ENCODE results near the gene GRK2. TPM values are rescaled to one million over a fixed set of nuclear protein-coding genes. Genes with fewer than 3 reads are reported as not detected.

The GRK2 gene
- total RNA-seq, 4 donors from 2014 or later: 39.8 to 72.5 (median 47.8) TPM

DNA sequence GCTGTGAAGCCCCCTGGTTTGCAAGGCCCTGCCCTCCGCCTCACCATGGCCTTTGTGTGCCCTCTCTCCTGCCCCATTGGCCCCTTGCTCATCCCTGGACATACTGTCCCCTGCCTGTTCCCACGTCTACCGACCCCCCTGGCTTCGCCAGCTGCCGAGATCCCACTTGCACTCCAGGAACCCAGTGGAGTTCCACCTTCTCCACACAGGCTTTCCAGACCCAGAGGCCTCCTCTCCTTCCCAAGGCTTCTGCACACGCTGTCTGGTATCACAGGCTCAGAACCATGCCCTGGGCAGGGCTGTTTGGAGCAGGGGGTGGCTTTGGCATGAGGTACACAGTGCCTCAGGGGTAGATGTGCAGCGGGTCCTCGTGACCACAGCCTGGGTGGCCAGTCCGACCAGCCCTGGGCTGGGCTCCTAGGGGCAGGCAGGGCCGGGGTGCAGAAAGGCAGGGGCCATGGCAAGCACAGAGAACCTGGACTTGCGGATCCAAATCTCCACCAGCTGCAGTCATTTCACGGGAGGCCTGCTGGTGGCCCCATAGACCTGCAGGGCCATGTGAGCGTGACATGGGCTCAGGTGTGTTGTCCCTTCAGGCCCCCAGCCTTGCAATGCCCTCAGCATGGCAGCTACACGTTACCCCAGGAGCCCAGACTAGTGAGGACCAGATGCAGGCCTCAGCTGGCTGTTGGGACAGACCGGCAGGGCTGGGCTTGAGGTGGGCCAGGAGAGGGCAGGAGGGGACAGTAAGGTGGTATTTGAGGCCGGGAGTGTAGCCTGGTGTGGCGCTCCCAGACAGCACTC is 9.5 kb downstream of the GRK2 start:
- TF ChIP-seq, protein P1, sequence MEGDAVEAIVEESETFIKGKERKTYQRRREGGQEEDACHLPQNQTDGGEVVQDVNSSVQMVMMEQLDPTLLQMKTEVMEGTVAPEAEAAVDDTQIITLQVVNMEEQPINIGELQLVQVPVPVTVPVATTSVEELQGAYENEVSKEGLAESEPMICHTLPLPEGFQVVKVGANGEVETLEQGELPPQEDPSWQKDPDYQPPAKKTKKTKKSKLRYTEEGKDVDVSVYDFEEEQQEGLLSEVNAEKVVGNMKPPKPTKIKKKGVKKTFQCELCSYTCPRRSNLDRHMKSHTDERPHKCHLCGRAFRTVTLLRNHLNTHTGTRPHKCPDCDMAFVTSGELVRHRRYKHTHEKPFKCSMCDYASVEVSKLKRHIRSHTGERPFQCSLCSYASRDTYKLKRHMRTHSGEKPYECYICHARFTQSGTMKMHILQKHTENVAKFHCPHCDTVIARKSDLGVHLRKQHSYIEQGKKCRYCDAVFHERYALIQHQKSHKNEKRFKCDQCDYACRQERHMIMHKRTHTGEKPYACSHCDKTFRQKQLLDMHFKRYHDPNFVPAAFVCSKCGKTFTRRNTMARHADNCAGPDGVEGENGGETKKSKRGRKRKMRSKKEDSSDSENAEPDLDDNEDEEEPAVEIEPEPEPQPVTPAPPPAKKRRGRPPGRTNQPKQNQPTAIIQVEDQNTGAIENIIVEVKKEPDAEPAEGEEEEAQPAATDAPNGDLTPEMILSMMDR (IDR thresholded peaks at IDR 0.05; ENCODE audit: low read depth): no peak

DNA sequence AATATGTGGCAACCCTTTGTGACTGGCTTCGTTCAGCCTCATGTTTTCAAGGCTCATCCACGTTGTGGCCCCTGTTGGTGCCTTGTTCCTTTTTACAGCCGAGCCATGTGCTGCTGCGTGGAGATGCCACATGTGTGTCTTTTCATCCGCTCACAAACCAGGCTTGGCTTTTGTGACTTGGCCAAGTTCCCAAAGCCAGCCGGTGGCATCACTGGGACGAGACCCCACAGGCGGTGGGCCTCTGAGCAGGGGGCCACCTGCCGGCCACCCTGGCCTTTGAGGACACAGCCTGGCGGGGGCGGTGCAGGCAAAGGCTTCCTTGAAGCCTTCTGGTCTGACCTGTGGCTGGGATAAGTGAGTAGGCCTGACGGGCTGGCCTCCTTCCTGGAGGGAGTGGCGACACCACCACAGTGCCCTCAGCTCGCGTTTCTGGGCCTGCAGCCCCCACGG is 10.5 kb downstream of the GRK2 start:
- TF ChIP-seq, protein P1 (IDR thresholded peaks at IDR 0.05; ENCODE audit: low read depth): no peak

DNA sequence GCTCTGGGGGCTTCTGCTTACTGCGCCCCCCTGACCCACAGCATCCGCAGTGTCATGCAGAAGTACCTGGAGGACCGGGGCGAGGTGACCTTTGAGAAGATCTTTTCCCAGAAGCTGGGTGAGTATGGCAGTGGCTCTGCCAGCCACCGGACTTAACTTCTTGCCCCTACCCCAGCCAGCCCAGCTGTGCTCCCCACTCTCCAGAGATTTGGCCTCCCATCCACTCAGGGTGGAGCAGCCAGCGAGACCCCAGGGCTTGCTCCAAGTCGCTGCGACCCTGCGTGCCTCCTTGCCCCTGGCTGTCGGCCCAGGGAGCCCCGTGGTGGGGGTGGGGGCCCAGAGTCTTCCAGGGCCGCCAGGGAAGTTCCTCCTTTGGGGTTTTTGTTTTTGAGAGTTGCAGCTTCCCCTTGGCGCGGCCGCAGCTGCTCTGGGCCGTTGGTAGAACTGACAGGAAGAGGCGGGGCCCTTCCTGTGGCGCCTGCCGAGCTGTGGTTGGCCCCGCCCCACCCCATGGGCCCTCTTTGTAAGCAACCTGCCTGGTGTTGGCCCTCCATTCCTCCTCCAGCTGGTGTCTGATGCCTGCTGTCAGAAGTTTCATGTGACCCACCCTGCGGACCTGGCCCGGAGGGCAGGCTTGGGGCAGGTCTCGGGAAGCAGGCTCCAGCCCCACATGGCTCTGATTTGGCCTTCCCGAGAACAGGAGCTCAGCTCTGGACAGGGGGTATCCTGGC is 11.1 kb downstream of the GRK2 start:
- TF ChIP-seq, protein P1 (IDR thresholded peaks at IDR 0.05; ENCODE audit: low read depth): no peak

DNA sequence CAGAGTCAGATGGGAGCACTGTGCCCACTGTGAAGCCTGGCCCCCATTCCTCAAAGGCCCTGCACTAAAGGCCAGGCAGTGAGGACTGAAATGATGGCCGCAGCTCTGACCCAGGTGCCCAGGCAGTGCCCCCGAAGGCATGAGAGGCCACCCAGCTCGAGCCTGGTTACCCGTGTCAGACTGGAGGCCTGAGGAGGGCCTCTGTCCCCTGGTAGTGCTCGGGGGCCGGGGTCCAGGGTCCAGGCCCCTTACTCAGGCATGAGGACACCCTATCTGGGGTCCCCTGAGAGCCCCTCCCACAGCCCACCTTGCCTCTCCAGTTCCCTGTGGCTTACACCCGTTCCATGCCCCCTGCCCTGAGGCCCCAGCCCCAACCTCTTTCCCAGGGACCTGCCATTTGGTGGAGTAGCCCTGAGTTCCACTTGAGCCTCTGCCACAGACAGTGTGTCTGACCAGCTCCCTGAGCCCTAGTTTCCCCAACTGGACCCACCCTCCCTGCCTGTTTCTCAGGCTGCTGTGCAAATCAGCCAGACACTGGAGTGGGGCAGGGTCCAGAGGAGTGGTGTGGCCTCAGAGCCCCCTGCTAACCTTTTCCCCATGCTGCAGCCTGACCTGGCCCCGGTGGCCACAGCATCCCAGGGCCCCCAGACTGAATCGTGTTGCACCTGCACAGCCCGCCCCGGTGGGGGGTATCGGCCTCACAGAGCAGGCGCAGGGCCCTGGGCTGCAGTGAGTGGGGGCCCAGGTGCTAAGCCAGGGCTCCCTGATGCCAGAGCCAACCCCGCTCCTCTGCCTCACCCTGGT is 12.1 kb downstream of the GRK2 start:
- TF ChIP-seq, protein P1 (IDR thresholded peaks at IDR 0.05; ENCODE audit: low read depth): no peak

DNA sequence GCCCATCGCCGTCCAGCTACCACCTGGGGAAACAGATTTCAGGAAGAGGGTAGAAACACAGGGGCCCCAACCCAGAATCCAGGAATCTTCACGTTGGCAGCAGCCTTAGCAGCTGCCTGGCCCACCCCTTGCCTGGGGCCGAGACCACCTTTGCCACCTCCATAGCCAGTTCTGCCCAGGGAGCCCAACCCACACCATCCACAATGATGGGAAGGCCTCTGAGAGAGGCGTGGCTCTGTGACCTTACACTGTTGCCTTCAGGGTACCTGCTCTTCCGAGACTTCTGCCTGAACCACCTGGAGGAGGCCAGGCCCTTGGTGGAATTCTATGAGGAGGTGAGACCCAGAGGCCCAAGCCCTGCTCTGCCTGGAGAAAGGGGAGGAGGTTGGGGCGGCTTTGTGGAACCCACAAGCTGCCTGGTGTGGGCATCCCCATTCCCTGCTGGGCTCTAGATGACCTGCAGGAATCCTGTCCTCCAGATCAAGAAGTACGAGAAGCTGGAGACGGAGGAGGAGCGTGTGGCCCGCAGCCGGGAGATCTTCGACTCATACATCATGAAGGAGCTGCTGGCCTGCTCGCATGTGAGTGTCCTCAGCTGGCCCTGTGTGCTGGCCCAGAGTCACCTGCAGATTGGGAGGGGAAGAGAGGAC is 12.8 kb downstream of the GRK2 start:
- TF ChIP-seq, protein P1 (IDR thresholded peaks at IDR 0.05; ENCODE audit: low read depth): no peak

DNA sequence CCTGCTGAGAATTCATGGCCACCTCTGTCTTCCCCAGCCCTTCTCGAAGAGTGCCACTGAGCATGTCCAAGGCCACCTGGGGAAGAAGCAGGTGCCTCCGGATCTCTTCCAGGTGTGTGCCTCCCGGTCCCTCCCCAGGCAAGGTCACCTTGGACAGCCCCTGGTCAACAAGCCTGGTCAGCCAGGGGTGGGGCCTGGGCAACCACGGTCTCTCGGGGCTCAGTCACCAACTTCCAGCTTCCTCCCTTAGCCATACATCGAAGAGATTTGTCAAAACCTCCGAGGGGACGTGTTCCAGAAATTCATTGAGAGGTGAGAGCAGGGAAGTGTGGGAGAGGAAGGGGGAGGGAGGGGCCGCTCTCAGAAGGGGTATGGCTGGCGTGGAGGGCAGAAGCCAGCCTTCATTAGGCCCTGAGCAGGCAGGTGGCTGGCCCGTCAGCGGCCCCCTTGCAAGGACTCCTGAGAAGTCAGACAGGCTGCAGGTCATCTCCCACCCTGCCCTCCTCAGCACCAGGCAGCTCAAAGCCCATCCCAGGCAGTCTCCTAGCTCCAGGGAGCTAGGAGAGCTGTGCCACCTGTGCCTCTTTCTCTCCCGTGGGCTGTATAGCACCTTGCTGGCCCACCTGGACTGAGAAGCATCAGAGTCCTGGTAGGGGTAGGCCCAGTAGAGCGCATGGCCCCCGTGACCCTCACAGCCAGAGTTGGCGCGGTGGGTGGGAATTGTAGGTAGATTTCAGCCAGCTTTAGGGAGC is 13.5 kb downstream of the GRK2 start:
- TF ChIP-seq, protein P1 (IDR thresholded peaks at IDR 0.05; ENCODE audit: low read depth): no peak
